Measurements from ENCODE around the gene FCRLA. TPM values are rescaled to one million over a fixed set of nuclear protein-coding genes. Genes with fewer than 3 reads are reported as not detected.

The FCRLA gene
- total RNA-seq, 6 experiments from 2014 or later, result 2.3 to 5.1 (median 2.9) TPM

DNA sequence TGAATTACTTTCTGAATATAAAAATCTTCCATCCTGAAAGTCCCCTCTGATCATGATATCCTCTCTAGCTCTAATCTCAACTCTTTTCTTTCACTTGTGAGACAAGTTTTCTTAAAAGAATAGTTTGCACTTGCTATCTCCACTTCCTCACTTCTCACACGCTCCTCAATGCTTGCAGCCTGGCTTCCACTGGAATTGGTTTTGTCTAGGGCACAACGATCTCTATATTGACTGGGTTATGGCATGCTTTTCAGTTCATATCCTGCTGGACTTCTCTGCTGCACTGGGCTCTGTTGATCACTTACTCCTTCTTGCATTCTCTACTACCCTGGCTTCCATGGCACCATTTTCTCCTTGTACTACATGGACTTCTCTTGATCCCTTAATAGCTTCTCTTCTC lies 474 bp downstream of the FCRLA start:
- no peaks in the 10 kb centered on the region; the same call in 1 of the 2 replicates for H3K27me3 Mint-ChIP-seq (ENCODE audit: insufficient read depth)
- H3K4me3 Mint-ChIP-seq, result no peak overlapping the region
- H3K9me3 Mint-ChIP-seq, result no peaks in the 10 kb centered on the region
- TF ChIP-seq, protein P1, sequence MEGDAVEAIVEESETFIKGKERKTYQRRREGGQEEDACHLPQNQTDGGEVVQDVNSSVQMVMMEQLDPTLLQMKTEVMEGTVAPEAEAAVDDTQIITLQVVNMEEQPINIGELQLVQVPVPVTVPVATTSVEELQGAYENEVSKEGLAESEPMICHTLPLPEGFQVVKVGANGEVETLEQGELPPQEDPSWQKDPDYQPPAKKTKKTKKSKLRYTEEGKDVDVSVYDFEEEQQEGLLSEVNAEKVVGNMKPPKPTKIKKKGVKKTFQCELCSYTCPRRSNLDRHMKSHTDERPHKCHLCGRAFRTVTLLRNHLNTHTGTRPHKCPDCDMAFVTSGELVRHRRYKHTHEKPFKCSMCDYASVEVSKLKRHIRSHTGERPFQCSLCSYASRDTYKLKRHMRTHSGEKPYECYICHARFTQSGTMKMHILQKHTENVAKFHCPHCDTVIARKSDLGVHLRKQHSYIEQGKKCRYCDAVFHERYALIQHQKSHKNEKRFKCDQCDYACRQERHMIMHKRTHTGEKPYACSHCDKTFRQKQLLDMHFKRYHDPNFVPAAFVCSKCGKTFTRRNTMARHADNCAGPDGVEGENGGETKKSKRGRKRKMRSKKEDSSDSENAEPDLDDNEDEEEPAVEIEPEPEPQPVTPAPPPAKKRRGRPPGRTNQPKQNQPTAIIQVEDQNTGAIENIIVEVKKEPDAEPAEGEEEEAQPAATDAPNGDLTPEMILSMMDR (IDR thresholded peaks at IDR 0.05), result no peak
- peaks cover 8% of the 10 kb centered on the region; the same call in 1 of the 2 replicates for H3K4me1 Mint-ChIP-seq (ENCODE audit: low read depth)
- no peaks in the 10 kb centered on the region for H3K36me3 Mint-ChIP-seq (ENCODE audit: low read depth)
- no peak overlapping the region for H3K27ac Mint-ChIP-seq
- DNase-seq, result no peak

- no peak overlapping the region for H3K4me3 Mint-ChIP-seq
Observed at GRCh38 chr1:161709373-161709772, 2.3 kb downstream of the FCRLA start.

GRCh38 chr1:161710560-161710959 lies 3.5 kb downstream of the FCRLA start:
- no peak for DNase-seq
- Mint-ChIP-seq H3K27ac (no peak overlapping the region), H3K4me3 (no peak overlapping the region), H3K36me3 (ENCODE audit: low read depth) (no peaks in the 10 kb centered on the region), H3K27me3 (ENCODE audit: insufficient read depth) (no peaks in the 10 kb centered on the region; the same call in 1 of the 2 replicates), H3K9me3 (no peaks in the 10 kb centered on the region), H3K4me1 (ENCODE audit: low read depth) (peaks cover 8% of the 10 kb centered on the region; the same call in 1 of the 2 replicates)
- TF ChIP-seq, protein P1 (IDR thresholded peaks at IDR 0.05), result no peak

More at GRCh38 chr1:161709373-161709772, 2.3 kb downstream of the FCRLA start:
- Mint-ChIP-seq H3K9me3 (no peaks in the 10 kb centered on the region), H3K36me3 (ENCODE audit: low read depth) (no peaks in the 10 kb centered on the region), H3K27ac (no peak overlapping the region), H3K27me3 (ENCODE audit: insufficient read depth) (no peaks in the 10 kb centered on the region; the same call in 1 of the 2 replicates), H3K4me1 (ENCODE audit: low read depth) (peaks cover 8% of the 10 kb centered on the region; the same call in 1 of the 2 replicates)
- TF ChIP-seq, protein P1 (IDR thresholded peaks at IDR 0.05), result no peak
- DNase-seq, result no peak

DNA sequence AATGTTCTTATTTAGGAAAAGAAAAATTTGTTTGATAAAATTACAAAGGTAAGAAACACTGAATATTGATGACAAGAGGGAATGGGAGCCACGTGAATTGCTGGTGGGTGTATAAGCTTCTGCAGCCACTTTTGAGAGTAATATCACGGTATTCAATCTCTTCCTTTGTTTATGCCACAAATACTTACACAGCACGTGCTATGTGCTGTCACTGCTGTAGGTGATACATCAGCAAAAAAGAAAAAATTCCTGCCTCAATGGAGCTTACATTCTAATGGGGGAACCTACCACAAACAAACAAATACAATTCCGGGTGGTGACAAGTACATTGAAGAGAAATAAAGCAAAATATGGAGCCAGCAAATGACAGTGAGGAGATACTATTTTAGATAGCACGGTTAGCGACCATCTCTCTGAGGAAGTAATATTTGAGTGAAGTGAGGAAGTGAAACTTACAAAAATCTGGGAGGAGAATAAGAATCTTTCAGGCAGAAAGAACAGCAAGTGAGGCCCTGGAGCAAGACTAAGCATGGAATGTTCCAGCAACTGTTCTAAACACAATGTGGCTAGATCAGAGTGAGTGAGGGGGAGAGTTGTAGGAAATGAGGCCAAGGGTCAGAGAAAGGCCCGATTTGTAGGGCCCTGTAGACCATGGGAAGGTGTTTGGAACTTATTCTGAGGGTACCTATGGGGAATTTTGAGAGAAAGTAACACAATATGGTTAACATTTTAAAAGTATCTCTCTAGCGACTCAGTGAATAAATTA lies 11.7 kb downstream of the FCRLA start:
- Mint-ChIP-seq H3K9me3 (no peaks in the 10 kb centered on the region), H3K36me3 (ENCODE audit: low read depth) (no peaks in the 10 kb centered on the region), H3K27me3 (ENCODE audit: insufficient read depth) (no peaks in the 10 kb centered on the region), H3K27ac (no peak overlapping the region), H3K4me1 (ENCODE audit: low read depth) (peaks cover 47% of the 10 kb centered on the region), H3K4me3 (no peak overlapping the region)
- TF ChIP-seq, protein P1 (IDR thresholded peaks at IDR 0.05), result no peak
- no peak for DNase-seq

DNA sequence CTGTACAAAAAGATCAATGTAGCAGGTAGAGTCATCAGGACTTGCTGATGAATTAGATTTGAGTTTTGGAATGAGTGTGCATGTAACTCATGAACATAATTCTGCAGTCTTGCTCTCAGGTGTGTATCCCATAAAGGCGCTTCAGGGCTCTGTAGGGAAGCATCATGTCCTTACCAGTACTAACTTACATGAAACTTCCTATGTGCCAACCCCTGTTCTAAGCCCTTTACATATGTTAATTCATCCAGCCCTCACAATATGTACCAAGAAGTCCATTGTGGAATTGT lies 12.2 kb downstream of the FCRLA start:
- Mint-ChIP-seq H3K9me3 (no peaks in the 10 kb centered on the region), H3K27me3 (ENCODE audit: insufficient read depth) (no peaks in the 10 kb centered on the region), H3K27ac (no peak overlapping the region), H3K4me1 (ENCODE audit: low read depth) (peaks cover 52% of the 10 kb centered on the region), H3K36me3 (ENCODE audit: low read depth) (no peaks in the 10 kb centered on the region), H3K4me3 (no peak overlapping the region)
- TF ChIP-seq, protein P1 (IDR thresholded peaks at IDR 0.05), result no peak
- DNase-seq, result no peak

Measured in HFFc6 (cell line).